Uterus (tissue), 4 donors: ENCODE data around the gene RHOA. TPM values are rescaled to one million over a fixed set of nuclear protein-coding genes. Genes with fewer than 3 reads are reported as not detected.
"Not testable (repeated sequence)": the region's sequence is repeated elsewhere in the genome, so short reads cannot be mapped to it uniquely, and the experiment has no call there.

Source experiments
- DNase-seq, 2 donors: peaks; one replicate each; pipeline ENCODE4 v3.0.0-alpha.2; 2019 to 2020
- H3K27ac ChIP-seq, 2 donors: fragments of 200-600 bp; sonication (generic); 1 replicate in 1 of 2; 2 replicates in 1 of 2; pipeline ENCODE4 v1.5.1; 2016 to 2018
- H3K27me3 ChIP-seq, 2 donors: fragments of 200-600 bp; sonication (generic); one replicate each; pipeline ENCODE4 v1.5.1; 2018 to 2019; ENCODE audit warnings: control low read depth in 1 of 2
- H3K36me3 ChIP-seq, 2 donors: fragments of 200-600 bp; sonication (generic); one replicate each; pipeline ENCODE4 v1.5.1; 2019; ENCODE audit warnings: control low read depth in 1 of 2
- H3K4me1 ChIP-seq, 2 donors: fragments of 200-600 bp; sonication (generic); one replicate each; pipeline ENCODE4 v1.5.1; 2018 to 2019; ENCODE audit warnings: control low read depth in 1 of 2
- H3K4me3 ChIP-seq, 2 donors: fragments of 200-600 bp; sonication (generic); 1 replicate in 1 of 2; 2 replicates in 1 of 2; pipeline ENCODE4 v1.5.1; 2018 to 2019; ENCODE audit warnings: mild to moderate bottlenecking in 1 of 2
- H3K9me3 ChIP-seq, 2 donors: fragments of 200-600 bp; sonication (generic); one replicate each; pipeline ENCODE4 v1.5.1; 2019; ENCODE audit warnings: control low read depth in 1 of 2
- CTCF ChIP-seq, 4 experiments: fragments of 200-600 bp in 2 of 4; fragments of 450-650 bp in 2 of 4; sonication (generic) in 2 of 4; IDR thresholded peaks; one replicate each; pipeline ENCODE4 v1.5.1; 2016 to 2019; ENCODE audit warnings: antibody characterized with exemption in 4 of 4, mild to moderate bottlenecking in 2 of 4, moderate library complexity in 1 of 4
- POLR2A ChIP-seq, 2 donors: fragments of 450-650 bp; IDR thresholded peaks; one replicate each; pipeline ENCODE4 v1.6.1; 2016; ENCODE audit warnings: antibody characterized with exemption in 2 of 2, mild to moderate bottlenecking in 1 of 2, moderate library complexity in 1 of 2
- intact Hi-C: fragments of 100-400 bp; cut with DNase I; formaldehyde crosslinking; loops from one replicate; pipeline ENCODE4 v1.15.1; 2023; ENCODE audit warnings: low total_unique reads
- total RNA-seq, 4 donors: library from RNA; depleted of rRNA in 3 of 4; stranded (reverse); fragments of >200 nt in 3 of 4; gene quantifications; one replicate each; pipeline versions ENCODE4 v1.1.0 to v1.2.4, GENCODE V29; 2014 to 2023
- donor health status: DM: yes; HTN: yes; CAD: no.

RHOA gene
- total RNA-seq, 4 donors from 2014 or later: 282 to 493 (median 419) TPM

- H3K4me3 ChIP-seq: no peak overlapping the region
- peak overlapping the region; percentile 9 to 63 for H3K27ac ChIP-seq
- peaks cover 0 to 4% of the 10 kb centered on the region in 2 donors for H3K4me1 ChIP-seq
- intact Hi-C loops: no loop called here
- DNase-seq: no peak
- no peak for TF ChIP-seq CTCF (IDR thresholded peaks at IDR 0.05)
- no peak for TF ChIP-seq POLR2A (IDR thresholded peaks at IDR 0.05)
- H3K36me3 ChIP-seq: no peaks in the 10 kb centered on the region
- no peaks in the 10 kb centered on the region for H3K27me3 ChIP-seq
- H3K9me3 ChIP-seq: no peaks in the 10 kb centered on the region
Measured at GRCh38 chr3:49351521-49352011, 60.2 kb downstream of the RHOA start.

GRCh38 chr3:49349348-49350114 is 62.2 kb downstream of the RHOA start:
- no peaks in the 10 kb centered on the region for H3K27me3 ChIP-seq
- H3K4me3 ChIP-seq: no peak overlapping the region
- H3K27ac ChIP-seq: no peak overlapping the region
- intact Hi-C loops: no loop called here
- DNase-seq: no peak
- no peaks in the 10 kb centered on the region for H3K36me3 ChIP-seq
- no peaks in the 10 kb centered on the region for H3K9me3 ChIP-seq
- TF ChIP-seq POLR2A (IDR thresholded peaks at IDR 0.05) (no peak), CTCF (IDR thresholded peaks at IDR 0.05) (no peak)
- no peaks in the 10 kb centered on the region for H3K4me1 ChIP-seq

- H3K9me3 ChIP-seq, H3K27me3 ChIP-seq, H3K36me3 ChIP-seq, DNase-seq, intact Hi-C loops, H3K27ac ChIP-seq, H3K4me1 ChIP-seq, H3K4me3 ChIP-seq: not testable (repeated sequence)
Measured at GRCh38 chr3:49348361-49348760, 63.4 kb downstream of the RHOA start.

- H3K27ac ChIP-seq: peak overlapping the region in 1 of 2 donors; percentile 54
- no peaks in the 10 kb centered on the region for H3K4me1 ChIP-seq
- DNase-seq: no peak
- intact Hi-C loops: no loop called here
- no peak for TF ChIP-seq POLR2A (IDR thresholded peaks at IDR 0.05)
- no peak for TF ChIP-seq CTCF (IDR thresholded peaks at IDR 0.05)
- H3K4me3 ChIP-seq: no peak overlapping the region
- no peaks in the 10 kb centered on the region for H3K9me3 ChIP-seq
- H3K27me3 ChIP-seq: no peaks in the 10 kb centered on the region
- no peaks in the 10 kb centered on the region for H3K36me3 ChIP-seq
Measured at GRCh38 chr3:49346797-49347251, 65.0 kb downstream of the RHOA start.

- TF ChIP-seq CTCF (IDR thresholded peaks at IDR 0.05): no peak
- no peak for TF ChIP-seq POLR2A (IDR thresholded peaks at IDR 0.05)
- intact Hi-C loops: no loop called here
- peak overlapping the region in 1 of 2 donors; percentile 14 for H3K27ac ChIP-seq
Measured at GRCh38 chr3:49343163-49343562, 68.6 kb downstream of the RHOA start.

More at GRCh38 chr3:49343163-49343562, 68.6 kb downstream of the RHOA start:
- Histone ChIP-seq H3K9me3 (no peaks in the 10 kb centered on the region), H3K4me1 (peaks cover 0 to 6% of the 10 kb centered on the region in 2 donors), H3K36me3 (no peaks in the 10 kb centered on the region), H3K4me3 (no peak overlapping the region), H3K27me3 (no peaks in the 10 kb centered on the region)
- no peak for DNase-seq
